ENCODE data around the gene IL6ST. TPM values are rescaled to one million over a fixed set of nuclear protein-coding genes. Genes with fewer than 3 reads are reported as not detected.

The IL6ST gene
- total and polyA plus RNA-seq, 10 of the 15 experiments (the other 5 are each of a cell fraction or from before 2014, with no cell fraction given) = 1.5 to 139 (median 13.0) TPM

DNA sequence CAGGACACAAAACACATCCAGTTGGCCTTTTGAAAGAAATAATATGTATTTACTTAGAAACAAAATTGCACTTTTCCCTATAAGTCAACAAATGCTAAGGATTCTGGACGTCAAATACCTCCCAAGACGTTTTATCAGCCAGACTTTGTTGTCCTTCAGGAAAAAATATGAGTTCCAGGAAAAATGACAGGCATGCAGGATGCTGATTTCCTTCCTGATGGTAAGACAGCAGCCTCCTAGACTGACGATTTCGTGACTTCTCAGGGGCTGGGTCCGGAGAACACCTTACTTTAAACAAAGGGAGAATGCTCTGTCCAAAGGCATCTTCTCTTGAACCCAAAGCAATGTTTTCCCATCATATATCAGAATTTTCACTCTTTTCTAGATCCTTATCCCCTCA lies 69.1 kb downstream of the IL6ST start (continued):
- TF ChIP-seq, protein P1, sequence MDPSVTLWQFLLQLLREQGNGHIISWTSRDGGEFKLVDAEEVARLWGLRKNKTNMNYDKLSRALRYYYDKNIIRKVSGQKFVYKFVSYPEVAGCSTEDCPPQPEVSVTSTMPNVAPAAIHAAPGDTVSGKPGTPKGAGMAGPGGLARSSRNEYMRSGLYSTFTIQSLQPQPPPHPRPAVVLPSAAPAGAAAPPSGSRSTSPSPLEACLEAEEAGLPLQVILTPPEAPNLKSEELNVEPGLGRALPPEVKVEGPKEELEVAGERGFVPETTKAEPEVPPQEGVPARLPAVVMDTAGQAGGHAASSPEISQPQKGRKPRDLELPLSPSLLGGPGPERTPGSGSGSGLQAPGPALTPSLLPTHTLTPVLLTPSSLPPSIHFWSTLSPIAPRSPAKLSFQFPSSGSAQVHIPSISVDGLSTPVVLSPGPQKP (IDR thresholded peaks at IDR 0.05; ENCODE audit: low read depth, low read length) = no peak
- TF ChIP-seq CREB1 (IDR thresholded peaks at IDR 0.05; ENCODE audit: low read depth) = no peak
- no peak for TF ChIP-seq ZSCAN29 (IDR thresholded peaks at IDR 0.05)
- no peak for TF ChIP-seq STAT3 (IDR thresholded peaks at IDR 0.05; ENCODE audit: low read depth, low read length)
- TF ChIP-seq IKZF1 (conservative IDR thresholded peaks at IDR 0.05) = no peak
- TF ChIP-seq, protein P2, sequence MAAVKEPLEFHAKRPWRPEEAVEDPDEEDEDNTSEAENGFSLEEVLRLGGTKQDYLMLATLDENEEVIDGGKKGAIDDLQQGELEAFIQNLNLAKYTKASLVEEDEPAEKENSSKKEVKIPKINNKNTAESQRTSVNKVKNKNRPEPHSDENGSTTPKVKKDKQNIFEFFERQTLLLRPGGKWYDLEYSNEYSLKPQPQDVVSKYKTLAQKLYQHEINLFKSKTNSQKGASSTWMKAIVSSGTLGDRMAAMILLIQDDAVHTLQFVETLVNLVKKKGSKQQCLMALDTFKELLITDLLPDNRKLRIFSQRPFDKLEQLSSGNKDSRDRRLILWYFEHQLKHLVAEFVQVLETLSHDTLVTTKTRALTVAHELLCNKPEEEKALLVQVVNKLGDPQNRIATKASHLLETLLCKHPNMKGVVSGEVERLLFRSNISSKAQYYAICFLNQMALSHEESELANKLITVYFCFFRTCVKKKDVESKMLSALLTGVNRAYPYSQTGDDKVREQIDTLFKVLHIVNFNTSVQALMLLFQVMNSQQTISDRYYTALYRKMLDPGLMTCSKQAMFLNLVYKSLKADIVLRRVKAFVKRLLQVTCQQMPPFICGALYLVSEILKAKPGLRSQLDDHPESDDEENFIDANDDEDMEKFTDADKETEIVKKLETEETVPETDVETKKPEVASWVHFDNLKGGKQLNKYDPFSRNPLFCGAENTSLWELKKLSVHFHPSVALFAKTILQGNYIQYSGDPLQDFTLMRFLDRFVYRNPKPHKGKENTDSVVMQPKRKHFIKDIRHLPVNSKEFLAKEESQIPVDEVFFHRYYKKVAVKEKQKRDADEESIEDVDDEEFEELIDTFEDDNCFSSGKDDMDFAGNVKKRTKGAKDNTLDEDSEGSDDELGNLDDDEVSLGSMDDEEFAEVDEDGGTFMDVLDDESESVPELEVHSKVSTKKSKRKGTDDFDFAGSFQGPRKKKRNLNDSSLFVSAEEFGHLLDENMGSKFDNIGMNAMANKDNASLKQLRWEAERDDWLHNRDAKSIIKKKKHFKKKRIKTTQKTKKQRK (IDR thresholded peaks at IDR 0.05; ENCODE audit: low read depth, low read length) = no peak
- no peak for TF ChIP-seq HCFC1 (IDR thresholded peaks at IDR 0.05; ENCODE audit: low read length)
- no peak for TF ChIP-seq CBFB (IDR thresholded peaks at IDR 0.05; ENCODE audit: low read depth)

DNA sequence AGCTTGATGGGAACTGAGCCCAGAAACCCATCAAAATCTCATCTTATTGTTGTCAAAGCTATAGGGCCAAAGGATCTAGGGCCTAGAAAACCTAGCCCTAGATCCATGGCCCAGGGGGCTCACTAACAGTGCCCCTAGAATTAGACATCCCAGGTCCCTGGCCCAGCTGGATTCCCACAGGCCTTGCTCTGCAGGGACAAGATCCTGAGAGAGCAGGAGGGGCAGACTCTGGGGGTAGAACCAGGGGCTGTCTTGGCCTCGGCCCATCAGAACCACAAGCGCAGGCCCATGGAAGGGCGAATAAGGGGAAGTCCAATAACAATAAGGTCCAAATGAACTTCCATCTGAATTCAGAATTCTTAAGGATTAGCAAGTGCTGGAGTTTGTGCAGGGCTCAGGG lies 69.6 kb downstream of the IL6ST start:
- POLR2A ChIA-PET = no interaction called here
- WGBS (ENCODE audit: insufficient coverage, insufficient replicate concordance, low lambda C conversion rate, missing lambda C conversion rate) = 57% methylated on average over 3 of the region's 3 CpGs

More for the DNA sequence above, 69.6 kb downstream of the IL6ST start:
- Histone ChIP-seq H4K20me1 (ENCODE audit: control insufficient read depth, insufficient read depth) (no peaks in the 10 kb centered on the region), H3K4me3 (no peak overlapping the region), H3K4me1 (ENCODE audit: control insufficient read depth, insufficient read depth, low read length) (peaks cover 9% of the 10 kb centered on the region; the same call in 1 of the 2 replicates), H3K79me2 (ENCODE audit: control insufficient read depth, insufficient read depth, low read length) (no peaks in the 10 kb centered on the region), H2AFZ (ENCODE audit: control insufficient read depth, low read depth, low read length) (no peak overlapping the region), H3K27me3 (replicated peaks in 1 of 2; ENCODE audit: control insufficient read depth in 2 of 2, insufficient read depth in 2 of 2, low read length in 1 of 2) (no peaks in the 10 kb centered on the region), H3K36me3 (ENCODE audit: control insufficient read depth in 2 of 2, insufficient read depth in 2 of 2, low read length in 1 of 2) (no peaks in the 10 kb centered on the region), H3K27ac (ENCODE audit: control insufficient read depth, insufficient read depth) (no peak overlapping the region), H3K9ac (ENCODE audit: control insufficient read depth, insufficient read depth, low read length) (no peak overlapping the region), H3K4me2 (ENCODE audit: control insufficient read depth, insufficient read depth) (no peak overlapping the region), H3K9me3 (replicated peaks; ENCODE audit: control insufficient read depth, insufficient read depth, low read length) (no peaks in the 10 kb centered on the region)
- DNase-seq (ENCODE audit: low read depth, low spot score) (no peak), ATAC-seq (no peak), FAIRE-seq (no peak)
- RAD21 ChIA-PET (ENCODE audit: unreplicated experiment) = interaction anchor here (0.5 to 1.8 kb wide), 4 partner anchors 22 to 233 kb away, joined by 3 to 4 read pairs (median 4); no protein-coding TSS in a partner anchor
- CTCF ChIA-PET = interaction anchor here (2.7 to 6.7 kb wide), 2 partner anchors 12 to 276 kb away, joined by 10 to 49 read pairs; no protein-coding TSS in a partner anchor
- no TSS peak for BruUV-seq (replicated peaks)
- in situ Hi-C loops (cut with MboI) = no loop called here
- TF ChIP-seq, protein P3, sequence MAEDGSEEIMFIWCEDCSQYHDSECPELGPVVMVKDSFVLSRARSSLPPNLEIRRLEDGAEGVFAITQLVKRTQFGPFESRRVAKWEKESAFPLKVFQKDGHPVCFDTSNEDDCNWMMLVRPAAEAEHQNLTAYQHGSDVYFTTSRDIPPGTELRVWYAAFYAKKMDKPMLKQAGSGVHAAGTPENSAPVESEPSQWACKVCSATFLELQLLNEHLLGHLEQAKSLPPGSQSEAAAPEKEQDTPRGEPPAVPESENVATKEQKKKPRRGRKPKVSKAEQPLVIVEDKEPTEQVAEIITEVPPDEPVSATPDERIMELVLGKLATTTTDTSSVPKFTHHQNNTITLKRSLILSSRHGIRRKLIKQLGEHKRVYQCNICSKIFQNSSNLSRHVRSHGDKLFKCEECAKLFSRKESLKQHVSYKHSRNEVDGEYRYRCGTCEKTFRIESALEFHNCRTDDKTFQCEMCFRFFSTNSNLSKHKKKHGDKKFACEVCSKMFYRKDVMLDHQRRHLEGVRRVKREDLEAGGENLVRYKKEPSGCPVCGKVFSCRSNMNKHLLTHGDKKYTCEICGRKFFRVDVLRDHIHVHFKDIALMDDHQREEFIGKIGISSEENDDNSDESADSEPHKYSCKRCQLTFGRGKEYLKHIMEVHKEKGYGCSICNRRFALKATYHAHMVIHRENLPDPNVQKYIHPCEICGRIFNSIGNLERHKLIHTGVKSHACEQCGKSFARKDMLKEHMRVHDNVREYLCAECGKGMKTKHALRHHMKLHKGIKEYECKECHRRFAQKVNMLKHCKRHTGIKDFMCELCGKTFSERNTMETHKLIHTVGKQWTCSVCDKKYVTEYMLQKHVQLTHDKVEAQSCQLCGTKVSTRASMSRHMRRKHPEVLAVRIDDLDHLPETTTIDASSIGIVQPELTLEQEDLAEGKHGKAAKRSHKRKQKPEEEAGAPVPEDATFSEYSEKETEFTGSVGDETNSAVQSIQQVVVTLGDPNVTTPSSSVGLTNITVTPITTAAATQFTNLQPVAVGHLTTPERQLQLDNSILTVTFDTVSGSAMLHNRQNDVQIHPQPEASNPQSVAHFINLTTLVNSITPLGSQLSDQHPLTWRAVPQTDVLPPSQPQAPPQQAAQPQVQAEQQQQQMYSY (CRISPR knock-in tag; IDR thresholded peaks at IDR 0.05) = no peak
- TF ChIP-seq MEF2B (IDR thresholded peaks at IDR 0.05; ENCODE audit: partially characterized antibody, poor library complexity, severe bottlenecking) (no peak), SUPT20H (IDR thresholded peaks at IDR 0.05; ENCODE audit: borderline replicate concordance, control insufficient read depth, low read depth, low read length) (no peak), TCF7 (IDR thresholded peaks at IDR 0.05; ENCODE audit: borderline replicate concordance) (no peak)
- SMC1A ChIA-PET (ENCODE audit: uncharacterized antibody, unreplicated experiment) = interaction anchor here (3.3 kb wide), 1 partner anchor 11 kb away, joined by 20 read pairs; no protein-coding TSS in a partner anchor
- intact Hi-C loops (cut with micrococcal nuclease; ENCODE audit: unreplicated experiment) = no loop called here
